GM12873 (cell line): ENCODE data around the gene CSNK2B.

Source experiments
- TF ChIP-seq, protein P1 (sequence below): IDR thresholded peaks from 2 replicates; pipeline ENCODE4 v1.5.1; 2012; ENCODE audit warnings: low read depth, mild to moderate bottlenecking, moderate library complexity, low read length, control low read depth; ENCODE audit not compliant: insufficient read depth; ENCODE audit errors: missing control alignments

The CSNK2B gene

GRCh38 chr6:31681135-31681671 is 15.3 kb downstream of the CSNK2B start:
- TF ChIP-seq, protein P1, sequence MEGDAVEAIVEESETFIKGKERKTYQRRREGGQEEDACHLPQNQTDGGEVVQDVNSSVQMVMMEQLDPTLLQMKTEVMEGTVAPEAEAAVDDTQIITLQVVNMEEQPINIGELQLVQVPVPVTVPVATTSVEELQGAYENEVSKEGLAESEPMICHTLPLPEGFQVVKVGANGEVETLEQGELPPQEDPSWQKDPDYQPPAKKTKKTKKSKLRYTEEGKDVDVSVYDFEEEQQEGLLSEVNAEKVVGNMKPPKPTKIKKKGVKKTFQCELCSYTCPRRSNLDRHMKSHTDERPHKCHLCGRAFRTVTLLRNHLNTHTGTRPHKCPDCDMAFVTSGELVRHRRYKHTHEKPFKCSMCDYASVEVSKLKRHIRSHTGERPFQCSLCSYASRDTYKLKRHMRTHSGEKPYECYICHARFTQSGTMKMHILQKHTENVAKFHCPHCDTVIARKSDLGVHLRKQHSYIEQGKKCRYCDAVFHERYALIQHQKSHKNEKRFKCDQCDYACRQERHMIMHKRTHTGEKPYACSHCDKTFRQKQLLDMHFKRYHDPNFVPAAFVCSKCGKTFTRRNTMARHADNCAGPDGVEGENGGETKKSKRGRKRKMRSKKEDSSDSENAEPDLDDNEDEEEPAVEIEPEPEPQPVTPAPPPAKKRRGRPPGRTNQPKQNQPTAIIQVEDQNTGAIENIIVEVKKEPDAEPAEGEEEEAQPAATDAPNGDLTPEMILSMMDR: peak; percentile 26

GRCh38 chr6:31683591-31683990 is 17.7 kb downstream of the CSNK2B start:
- TF ChIP-seq, protein P1: no peak

DNA sequence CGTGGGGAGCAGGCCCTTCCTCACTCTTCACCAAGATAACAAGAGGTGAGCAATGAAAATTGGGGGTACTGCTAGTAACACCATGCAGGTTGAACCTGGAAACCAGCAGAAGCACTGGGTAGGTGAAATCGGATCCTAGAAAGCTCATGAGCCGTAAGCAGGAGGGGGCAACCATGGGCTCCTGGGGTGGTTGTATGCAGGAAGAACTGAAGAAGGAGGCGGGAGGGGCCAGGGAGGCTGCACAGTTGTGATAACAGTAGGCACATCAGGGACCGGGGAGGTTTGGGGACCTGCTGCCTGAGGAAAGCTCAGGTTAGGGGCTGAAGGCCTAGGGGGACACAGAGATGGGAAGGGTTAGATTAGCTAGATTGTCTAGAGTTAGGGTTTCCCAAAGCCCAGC is 20.6 kb downstream of the CSNK2B start:
- TF ChIP-seq, protein P1: no peak

GRCh38 chr6:31687321-31687720 is 21.4 kb downstream of the CSNK2B start:
- TF ChIP-seq, protein P1: no peak

GRCh38 chr6:31687860-31688693 is 22.2 kb downstream of the CSNK2B start:
- TF ChIP-seq, protein P1: no peak

DNA sequence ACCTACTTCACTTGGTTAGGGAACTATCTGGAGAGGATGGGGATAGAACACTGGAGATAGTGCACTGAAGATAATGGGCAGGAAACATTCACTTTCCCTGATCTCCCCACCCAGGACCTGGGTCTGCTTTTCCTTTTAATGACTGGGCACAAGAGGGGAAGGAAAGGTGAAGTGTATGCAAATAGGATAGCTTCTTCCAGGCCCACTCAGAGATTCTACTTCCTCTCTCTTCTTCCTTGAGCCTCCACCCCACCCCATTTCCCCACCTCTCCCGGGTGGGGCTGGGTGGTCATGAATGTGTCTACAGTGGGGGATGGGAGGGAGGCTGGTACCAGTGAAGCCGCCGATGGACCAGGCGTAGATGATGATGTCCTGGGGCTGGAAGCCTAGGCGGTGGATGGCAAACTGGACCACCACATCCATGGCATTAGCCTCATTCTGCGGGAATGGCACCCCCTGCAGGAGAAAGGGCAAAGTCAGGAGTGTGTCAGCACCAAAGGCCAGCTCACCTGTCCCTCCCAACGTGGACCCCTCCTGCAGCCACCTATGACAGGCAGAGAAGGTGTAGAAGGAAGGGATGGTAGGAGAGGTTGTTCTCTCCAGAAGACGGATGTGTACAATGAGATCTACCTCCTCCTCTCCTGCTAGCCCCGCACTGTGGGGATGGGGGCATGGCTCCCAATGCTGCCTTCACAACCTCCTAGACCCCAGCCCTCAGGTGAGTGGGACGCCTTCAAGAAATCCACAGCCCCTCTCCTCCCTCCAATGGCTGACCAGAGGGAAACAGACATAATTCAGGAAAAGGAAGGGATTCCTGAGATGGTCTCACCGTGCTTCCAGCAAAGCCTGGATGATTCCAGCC is 23.6 kb downstream of the CSNK2B start:
- TF ChIP-seq, protein P1: peak; percentile 58
